Duodenal mucosa (tissue), 2 donors: ENCODE measurements around the gene CD34.

Experiments used
- H3K27ac ChIP-seq: one replicate; pipeline ENCODE4 v1.7.0; 2013; ENCODE audit warnings: low read depth, low read length
- H3K27me3 ChIP-seq, 2 donors: one replicate each; pipeline ENCODE4 v1.7.0; 2013; ENCODE audit warnings: low read length in 2 of 2, control low read depth in 1 of 2; ENCODE audit not compliant: insufficient read depth in 2 of 2, control insufficient read depth in 1 of 2
- H3K36me3 ChIP-seq, 2 donors: one replicate each; pipeline ENCODE4 v1.7.0; 2013; ENCODE audit warnings: low read length in 2 of 2, control low read depth in 1 of 2; ENCODE audit not compliant: insufficient read depth in 2 of 2, control insufficient read depth in 1 of 2
- H3K4me1 ChIP-seq, 2 donors: one replicate each; pipeline ENCODE4 v1.7.0; 2013; ENCODE audit warnings: low read length in 2 of 2, control low read depth in 1 of 2; ENCODE audit not compliant: insufficient read depth in 2 of 2, control insufficient read depth in 1 of 2
- H3K4me3 ChIP-seq, 2 donors: one replicate each; pipeline ENCODE4 v1.7.0; 2013; ENCODE audit warnings: low read length in 2 of 2, low read depth in 1 of 2
- H3K9ac ChIP-seq, 2 donors: one replicate each; pipeline ENCODE4 v1.7.0; 2013; ENCODE audit warnings: low read length in 2 of 2, low read depth in 1 of 2
- H3K9me3 ChIP-seq, 2 donors: one replicate each; pipeline ENCODE4 v1.7.0; 2013; ENCODE audit warnings: low read length in 2 of 2, control low read depth in 1 of 2; ENCODE audit not compliant: control insufficient read depth in 1 of 2

Gene CD34

DNA sequence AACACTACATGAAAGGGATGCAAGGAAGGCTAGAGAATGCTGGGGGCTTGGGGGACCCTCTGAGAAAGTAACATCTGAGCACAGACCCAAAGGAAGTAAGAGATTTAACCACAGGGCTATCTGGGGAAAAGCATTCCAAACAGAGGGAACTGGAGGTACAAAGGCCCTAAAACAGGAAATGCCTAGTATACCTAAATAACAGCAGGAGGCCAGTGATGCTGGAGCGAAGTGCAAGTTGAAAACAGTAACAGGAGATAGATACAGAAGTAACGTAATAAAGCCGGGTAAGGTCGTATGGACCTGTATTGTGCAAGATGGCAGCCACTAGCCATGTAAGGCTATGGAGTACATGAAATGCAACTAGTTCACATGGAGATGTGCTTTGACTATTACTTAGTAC lies 52.1 kb downstream of the CD34 start:
- Histone ChIP-seq H3K36me3 (peaks cover 4 to 18% of the 10 kb centered on the region in 2 donors), H3K27me3 (no peaks in the 10 kb centered on the region), H3K4me1 (peaks cover 20 to 25% of the 10 kb centered on the region in 2 donors), H3K9ac (no peak overlapping the region), H3K4me3 (no peak overlapping the region), H3K27ac (no peak overlapping the region), H3K9me3 (no peaks in the 10 kb centered on the region)

DNA sequence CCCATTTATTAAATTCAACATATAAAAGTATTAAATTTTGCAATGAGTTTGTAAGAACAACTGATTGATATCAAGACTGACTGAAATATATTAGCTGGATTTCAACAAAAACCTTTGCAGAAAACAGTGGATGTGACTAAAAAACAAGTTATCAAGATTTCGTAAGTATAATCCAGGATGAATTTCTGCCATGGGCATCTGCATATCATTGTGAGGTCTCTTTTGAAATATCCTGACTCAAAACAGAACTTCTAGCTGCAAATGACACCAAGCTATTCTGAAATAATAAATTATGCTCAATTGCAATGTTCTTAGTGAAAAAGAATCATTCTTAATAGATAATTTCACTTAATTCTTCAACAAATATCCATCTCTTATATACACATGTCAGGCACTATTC lies 52.6 kb downstream of the CD34 start:
- Histone ChIP-seq H3K9ac (no peak overlapping the region), H3K27me3 (no peaks in the 10 kb centered on the region), H3K4me1 (peaks cover 21 to 27% of the 10 kb centered on the region in 2 donors), H3K27ac (no peak overlapping the region), H3K36me3 (peaks cover 3 to 16% of the 10 kb centered on the region in 2 donors), H3K9me3 (no peaks in the 10 kb centered on the region), H3K4me3 (no peak overlapping the region)

DNA sequence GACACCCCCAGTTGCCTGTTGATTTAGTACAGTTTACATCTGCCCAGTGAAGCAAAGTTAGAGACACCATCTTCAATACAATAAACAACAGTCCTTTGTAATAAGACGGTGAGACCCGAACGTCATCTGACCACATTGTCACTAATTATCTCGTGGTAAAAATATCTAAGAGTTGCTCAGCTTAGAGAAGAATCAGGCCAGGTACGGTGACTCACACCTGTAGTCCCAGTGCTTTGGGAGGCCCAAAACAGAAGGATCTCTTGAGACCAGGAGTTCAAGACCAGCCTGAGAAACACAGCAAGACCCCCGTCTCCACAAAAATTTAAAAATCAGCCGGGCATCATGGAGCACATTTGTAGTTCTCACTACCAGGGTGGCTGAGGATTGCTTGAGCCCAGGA lies 53.5 kb downstream of the CD34 start:
- Histone ChIP-seq H3K36me3 (peaks cover 0 to 10% of the 10 kb centered on the region in 2 donors), H3K9ac (no peak overlapping the region), H3K27ac (no peak overlapping the region), H3K4me3 (no peak overlapping the region), H3K27me3 (no peaks in the 10 kb centered on the region), H3K9me3 (no peaks in the 10 kb centered on the region), H3K4me1 (peaks cover 28 to 33% of the 10 kb centered on the region in 2 donors)

DNA sequence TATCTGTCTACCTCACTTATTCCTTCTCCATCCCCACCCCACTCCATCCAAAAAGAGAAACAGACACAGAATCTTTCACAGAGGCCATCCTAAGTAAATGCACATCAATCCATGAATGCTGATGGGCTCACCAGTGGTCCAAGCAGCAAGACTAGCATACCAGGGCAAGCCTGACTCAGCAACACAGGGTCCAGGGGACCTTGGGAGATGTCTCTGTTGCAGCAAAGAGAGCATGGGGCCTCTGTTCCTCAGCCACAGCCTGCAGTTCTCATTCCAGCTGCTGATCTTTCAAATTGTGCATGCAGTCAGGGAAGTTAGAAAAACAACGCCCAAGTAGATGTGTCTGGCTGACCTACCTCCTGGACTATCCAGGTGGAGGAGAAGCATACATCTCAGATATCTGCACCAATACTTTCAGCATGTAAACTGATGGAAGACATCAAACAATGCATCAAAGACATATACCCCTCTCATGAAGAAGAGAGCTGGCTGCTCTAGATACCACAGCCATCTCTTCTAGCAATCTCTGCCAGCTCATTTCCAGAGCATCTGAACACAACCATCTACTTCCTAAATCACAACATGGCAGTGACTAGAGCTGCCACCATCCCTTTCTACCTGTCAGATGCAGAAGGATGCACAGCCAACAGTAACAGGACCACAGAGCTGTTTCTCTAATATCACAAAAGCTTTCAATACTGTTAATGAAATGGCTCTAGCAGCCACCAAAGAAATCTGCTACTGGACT lies 54.5 kb downstream of the CD34 start:
- Histone ChIP-seq H3K27ac (no peak overlapping the region), H3K9ac (no peak overlapping the region), H3K9me3 (no peaks in the 10 kb centered on the region), H3K4me1 (peaks cover 23 to 30% of the 10 kb centered on the region in 2 donors), H3K4me3 (no peak overlapping the region), H3K27me3 (no peaks in the 10 kb centered on the region), H3K36me3 (peaks cover 0 to 10% of the 10 kb centered on the region in 2 donors)

DNA sequence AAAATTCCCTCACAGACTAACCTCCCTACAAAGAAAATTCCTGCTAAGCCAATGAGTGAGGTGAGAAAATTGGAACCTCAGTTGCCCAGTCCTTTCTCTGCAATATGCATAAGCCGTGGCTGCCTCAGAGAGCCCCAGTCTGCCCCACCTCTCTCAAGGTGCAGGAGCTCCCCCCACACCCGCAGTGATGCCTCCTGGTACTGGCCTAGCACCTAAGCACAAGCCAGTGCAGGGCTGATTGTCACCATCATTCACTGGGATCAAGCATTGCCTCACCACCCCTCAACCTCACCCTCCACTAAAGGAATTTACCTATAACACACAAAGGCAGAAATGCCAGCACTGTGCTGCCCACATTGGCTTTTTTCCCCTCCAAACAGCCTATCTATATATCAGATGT lies 56.9 kb downstream of the CD34 start:
- H3K27me3 ChIP-seq: no peaks in the 10 kb centered on the region
- H3K9me3 ChIP-seq: no peaks in the 10 kb centered on the region
- peaks cover 32 to 34% of the 10 kb centered on the region in 2 donors for H3K4me1 ChIP-seq
- H3K4me3 ChIP-seq: no peak overlapping the region
- H3K36me3 ChIP-seq: peaks cover 0 to 14% of the 10 kb centered on the region in 2 donors
- no peak overlapping the region for H3K9ac ChIP-seq
- no peak overlapping the region for H3K27ac ChIP-seq

DNA sequence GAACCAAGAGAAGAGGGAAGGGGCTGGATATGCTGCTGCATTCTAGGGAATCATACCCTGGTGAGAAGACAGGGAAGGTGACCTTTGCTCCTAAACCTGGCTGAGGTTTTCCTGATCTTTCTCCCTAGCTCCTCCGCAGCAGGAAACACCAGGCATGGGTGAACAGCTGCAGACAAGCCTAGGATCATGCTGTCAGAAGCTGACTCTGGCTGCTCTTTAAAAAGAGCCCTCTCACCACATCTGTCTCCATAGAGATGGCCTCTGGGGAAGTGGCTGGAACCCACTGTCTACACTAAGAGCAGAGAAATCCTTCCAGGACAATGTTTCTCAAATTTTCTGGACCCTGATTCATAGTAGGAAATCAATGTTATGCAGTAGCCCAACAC lies 57.6 kb downstream of the CD34 start:
- peaks cover 0 to 14% of the 10 kb centered on the region in 2 donors for H3K36me3 ChIP-seq
- H3K4me1 ChIP-seq: peaks cover 34 to 36% of the 10 kb centered on the region in 2 donors
- no peak overlapping the region for H3K9ac ChIP-seq
- H3K4me3 ChIP-seq: no peak overlapping the region
- no peaks in the 10 kb centered on the region for H3K27me3 ChIP-seq
- H3K9me3 ChIP-seq: no peaks in the 10 kb centered on the region
- H3K27ac ChIP-seq: no peak overlapping the region

DNA sequence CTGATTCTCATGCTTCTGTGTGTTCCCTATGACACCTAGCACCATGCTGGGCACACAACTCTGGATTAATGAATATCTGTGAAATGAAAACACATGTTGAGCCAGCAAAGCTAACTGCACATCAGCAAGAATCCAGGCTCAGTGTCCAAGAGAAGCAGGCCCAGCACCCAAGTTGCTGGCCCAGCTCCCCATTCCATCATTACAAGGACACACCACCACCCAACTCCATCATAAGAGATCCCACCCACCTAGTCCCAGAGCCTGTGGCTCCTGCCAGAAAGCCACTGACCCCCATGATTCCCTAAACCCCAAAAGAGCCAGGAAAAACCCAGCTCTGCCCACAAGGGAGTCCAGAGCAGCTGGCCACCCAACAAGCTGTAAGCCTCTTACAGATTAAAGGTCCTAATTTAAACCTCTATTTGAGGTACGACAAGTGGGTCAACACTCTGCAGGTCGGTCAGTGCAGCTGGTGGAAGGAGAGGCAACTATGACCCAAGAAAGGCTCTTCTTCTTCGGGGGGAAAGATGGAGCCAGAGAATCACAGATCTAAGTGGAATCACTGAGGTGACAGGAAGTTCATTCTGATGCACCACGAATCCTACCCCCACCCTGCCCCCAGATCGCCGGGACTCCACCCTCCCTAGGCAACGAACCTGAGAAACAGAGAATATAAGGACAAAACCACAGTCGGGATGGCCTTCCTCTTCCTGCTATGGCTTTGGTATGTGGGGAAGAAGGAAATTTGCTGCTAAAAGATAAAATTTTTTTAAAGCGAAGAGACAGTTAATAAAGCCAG lies 58.2 kb downstream of the CD34 start:
- Histone ChIP-seq H3K4me3 (no peak overlapping the region), H3K9ac (no peak overlapping the region), H3K36me3 (peaks cover 0 to 14% of the 10 kb centered on the region in 2 donors), H3K27ac (no peak overlapping the region), H3K9me3 (no peaks in the 10 kb centered on the region), H3K27me3 (no peaks in the 10 kb centered on the region), H3K4me1 (peaks cover 39 to 42% of the 10 kb centered on the region in 2 donors)

DNA sequence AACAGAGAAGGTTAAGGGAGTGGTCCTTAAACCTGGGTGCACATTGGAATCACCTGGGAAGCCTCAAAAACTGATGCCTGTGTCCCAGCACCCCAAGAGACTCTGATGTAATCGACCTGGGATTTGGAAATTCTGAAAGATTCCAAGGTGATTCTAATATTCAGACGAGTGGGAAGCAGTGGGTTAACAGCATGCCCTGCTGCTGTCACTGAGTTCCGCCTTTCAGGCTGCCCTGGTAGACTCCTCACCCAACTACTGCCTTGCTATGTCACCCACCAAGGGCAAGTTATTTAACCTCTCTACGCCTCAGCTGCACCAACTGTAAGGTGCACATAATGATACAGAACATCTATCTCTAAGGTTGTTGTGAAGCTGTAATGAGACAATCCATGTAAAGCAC lies 59.2 kb downstream of the CD34 start:
- H3K27ac ChIP-seq: no peak overlapping the region
- no peaks in the 10 kb centered on the region for H3K27me3 ChIP-seq
- H3K9me3 ChIP-seq: no peaks in the 10 kb centered on the region
- H3K4me1 ChIP-seq: peaks cover 37 to 39% of the 10 kb centered on the region in 2 donors
- H3K36me3 ChIP-seq: peaks cover 0 to 9% of the 10 kb centered on the region in 2 donors
- no peak overlapping the region for H3K4me3 ChIP-seq
- H3K9ac ChIP-seq: no peak overlapping the region

DNA sequence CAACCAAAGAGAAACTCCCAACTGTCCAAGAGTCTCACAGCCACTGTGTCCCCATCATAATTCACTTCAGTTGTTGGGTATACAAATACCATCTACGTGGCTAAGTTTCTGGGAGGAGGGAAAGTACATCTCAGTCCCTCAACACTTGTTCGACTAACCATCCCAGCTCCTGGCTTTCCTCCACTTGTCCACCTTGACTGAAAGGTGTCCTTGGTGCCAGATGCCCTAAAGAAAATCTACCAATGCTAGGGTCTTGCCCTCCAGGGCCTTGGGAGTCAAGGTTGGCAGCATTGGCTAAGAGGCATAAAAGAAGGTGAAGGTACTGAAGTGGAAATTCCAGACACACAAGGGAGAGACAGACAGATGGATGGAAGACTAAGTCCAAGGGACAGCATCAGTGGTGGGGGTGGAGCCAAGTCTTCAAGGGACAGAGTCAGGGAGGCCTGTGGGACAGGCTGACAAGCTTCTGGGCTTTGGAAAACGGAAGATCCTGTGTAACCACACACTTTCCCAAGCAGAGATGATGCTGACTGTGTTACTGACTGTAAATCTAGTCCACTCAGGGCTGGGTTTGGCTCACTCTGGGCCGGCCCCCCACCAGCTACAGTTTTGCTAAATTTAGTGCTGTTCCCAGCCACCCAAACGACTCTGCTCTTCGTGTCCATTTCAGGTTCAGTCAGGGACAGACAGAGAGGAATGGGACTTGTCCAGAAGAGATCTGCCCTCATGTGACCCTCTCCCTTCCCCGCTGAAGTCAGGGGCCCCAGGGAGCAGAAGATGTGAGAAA lies 60.1 kb downstream of the CD34 start:
- Histone ChIP-seq H3K4me1 (peaks cover 34 to 37% of the 10 kb centered on the region in 2 donors), H3K27me3 (no peaks in the 10 kb centered on the region), H3K9me3 (no peaks in the 10 kb centered on the region), H3K4me3 (no peak overlapping the region), H3K9ac (no peak overlapping the region), H3K27ac (no peak overlapping the region), H3K36me3 (peaks cover 0 to 9% of the 10 kb centered on the region in 2 donors)

DNA sequence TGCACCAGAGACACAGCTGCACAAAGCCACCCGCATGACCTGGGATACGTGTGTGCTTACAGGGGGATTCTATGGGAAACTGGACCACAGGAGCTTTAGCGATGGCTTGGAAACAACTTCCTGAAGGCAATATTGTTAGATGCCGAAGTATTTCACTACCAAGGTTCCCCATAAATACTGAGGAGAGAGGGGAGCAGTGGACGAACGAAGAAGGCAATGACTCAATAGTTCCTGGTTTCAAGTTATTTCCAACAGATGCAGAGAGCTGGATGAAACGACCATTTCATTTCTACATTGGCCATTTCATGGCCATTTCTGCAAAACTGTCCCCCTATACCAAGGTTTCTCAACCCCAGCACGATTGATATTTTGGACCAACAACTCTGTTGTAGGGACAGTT lies 61.3 kb downstream of the CD34 start:
- peaks cover 34 to 37% of the 10 kb centered on the region in 2 donors for H3K4me1 ChIP-seq

More for the DNA sequence above, 61.3 kb downstream of the CD34 start:
- Histone ChIP-seq H3K27me3 (no peaks in the 10 kb centered on the region), H3K4me3 (no peak overlapping the region), H3K36me3 (peaks cover 0 to 9% of the 10 kb centered on the region in 2 donors), H3K9ac (no peak overlapping the region), H3K9me3 (no peaks in the 10 kb centered on the region), H3K27ac (no peak overlapping the region)
